Measurements from ENCODE around the gene SAMD11. TPM values are rescaled to one million over a fixed set of nuclear protein-coding genes. Genes with fewer than 3 reads are reported as not detected.

Gene SAMD11
- total and polyA plus RNA-seq, 2 of the 8 experiments (the other 6 are each of a cell fraction or from before 2014, with no cell fraction given): 0.18 to 0.30 TPM

GRCh38 chr1:963301-963651 is 39.6 kb downstream of the SAMD11 start:
- no peak overlapping the region for H2BK5ac ChIP-seq (ENCODE audit: low read depth, low read length)
- H3K36me3 ChIP-seq (ENCODE audit: control insufficient read depth in 2 of 4, insufficient read depth in 4 of 4, low read length in 3 of 4): peaks cover 0 to 19% (median 10%) of the 10 kb centered on the region in 4 experiments; a peak in 7 of 8 replicates
- no peak for FAIRE-seq
- no peak overlapping the region for H3K56ac ChIP-seq (replicated peaks; ENCODE audit: insufficient read length, low read depth, low read length)
- H3K4me3 ChIP-seq (ENCODE audit: extremely low read depth in 1 of 4, insufficient read depth in 2 of 4, low read depth in 3 of 4, low read length in 4 of 4): no peak overlapping the region
- H4K91ac ChIP-seq (replicated peaks; ENCODE audit: insufficient read length, low read length): no peak overlapping the region
- 97% methylated on average over 14 of the region's 16 CpGs; no CpG with 5 or more reads in 1 of the 2 experiments for WGBS, 2 experiments (ENCODE audit: extremely low coverage in 1 of 2, insufficient coverage in 1 of 2, insufficient read length in 1 of 2, insufficient replicate concordance in 2 of 2, low coverage in 1 of 2, low lambda C conversion rate in 2 of 2, missing lambda C conversion rate in 1 of 2)
- H2AK5ac ChIP-seq (ENCODE audit: low read depth, low read length): no peak overlapping the region
- no peak overlapping the region for H4K5ac ChIP-seq (ENCODE audit: insufficient read length, low read depth, low read length)
- H2BK15ac ChIP-seq (ENCODE audit: low read length): no peak overlapping the region
- no peak overlapping the region for H4K8ac ChIP-seq (ENCODE audit: extremely low read depth, insufficient read depth, low read length)
- H3K4ac ChIP-seq (replicated peaks; ENCODE audit: insufficient read length, low read depth, low read length): no peak overlapping the region
- ChIA-PET POLR2A (ENCODE audit: partially characterized antibody) (no interaction called here), CTCF (ENCODE audit: partially characterized antibody) (interaction anchor here (0.6 to 2.8 kb wide), 3 partner anchors 11 to 21 kb away, joined by 3 to 9 read pairs (median 3); no protein-coding TSS in a partner anchor)
- no peak overlapping the region for H2BK12ac ChIP-seq (ENCODE audit: low read depth, low read length)
- peaks cover 18% of the 10 kb centered on the region for H3K23me2 ChIP-seq (ENCODE audit: low read depth, low read length)
- no peak overlapping the region for H3K9ac ChIP-seq (replicated peaks in 1 of 4; ENCODE audit: extremely low read depth in 1 of 4, low read depth in 3 of 4, low read length in 3 of 4)
- no peak overlapping the region for H2AFZ ChIP-seq (ENCODE audit: low read length)
- H3K18ac ChIP-seq (ENCODE audit: extremely low read depth, low read length): no peak overlapping the region
- no peak overlapping the region for H3K27ac ChIP-seq (ENCODE audit: low read depth, low read length)
- peaks cover 14 to 49% (median 39%) of the 10 kb centered on the region in 4 experiments for H3K27me3 ChIP-seq (replicated peaks in 1 of 4; ENCODE audit: control insufficient read depth in 3 of 4, extremely low read depth in 1 of 4, insufficient read depth in 3 of 4, low read length in 3 of 4)
- DNase-seq (ENCODE audit: low read depth in 1 of 2, low spot score in 2 of 2): no peak
- H3K14ac ChIP-seq (ENCODE audit: insufficient read length): no peak overlapping the region
- H3K23ac ChIP-seq (ENCODE audit: insufficient read length): no peak overlapping the region
- H3K4me1 ChIP-seq (replicated peaks in 1 of 4; ENCODE audit: control insufficient read depth in 3 of 4, insufficient read depth in 4 of 4, low read length in 3 of 4): peaks cover 0 to 9% (median 7%) of the 10 kb centered on the region in 4 experiments; a peak in 5 of 7 replicates
- H4K20me1 ChIP-seq (replicated peaks in 1 of 2; ENCODE audit: control insufficient read depth in 1 of 2, insufficient read depth in 2 of 2, low read length in 2 of 2): peaks cover 3 to 31% of the 10 kb centered on the region in 2 experiments
- H3K79me2 ChIP-seq (ENCODE audit: control insufficient read depth in 1 of 2, insufficient read depth in 2 of 2, low read length in 2 of 2): peaks cover 0 to 7% of the 10 kb centered on the region in 2 experiments; a peak in 3 of 4 replicates
- no peak overlapping the region for H3K4me2 ChIP-seq (ENCODE audit: insufficient read depth in 1 of 2, low read depth in 2 of 2, low read length in 2 of 2)
- H3K79me1 ChIP-seq (ENCODE audit: low read depth, low read length): peaks cover 4% of the 10 kb centered on the region
- H2BK20ac ChIP-seq (ENCODE audit: low read length): no peak overlapping the region
- no peak overlapping the region for H2BK120ac ChIP-seq (replicated peaks; ENCODE audit: low read depth, low read length)
- no peaks in the 10 kb centered on the region; a peak in 1 of 4 replicates for H3K9me3 ChIP-seq (ENCODE audit: insufficient read depth in 2 of 2, low read depth in 1 of 2, low read length in 1 of 2)
